Placental pericyte (primary cell): ENCODE measurements around the gene MUC21. TPM values are rescaled to one million over a fixed set of nuclear protein-coding genes. Genes with fewer than 3 reads are reported as not detected.

Source experiments
- total RNA-seq: library from RNA; depleted of rRNA; stranded (reverse); fragments of >200 nt; gene quantifications from 2 replicates; pipeline ENCODE4 v1.2.3, GENCODE V29; 2012

MUC21 gene
- not detected in 2 replicates for total RNA-seq

DNA sequence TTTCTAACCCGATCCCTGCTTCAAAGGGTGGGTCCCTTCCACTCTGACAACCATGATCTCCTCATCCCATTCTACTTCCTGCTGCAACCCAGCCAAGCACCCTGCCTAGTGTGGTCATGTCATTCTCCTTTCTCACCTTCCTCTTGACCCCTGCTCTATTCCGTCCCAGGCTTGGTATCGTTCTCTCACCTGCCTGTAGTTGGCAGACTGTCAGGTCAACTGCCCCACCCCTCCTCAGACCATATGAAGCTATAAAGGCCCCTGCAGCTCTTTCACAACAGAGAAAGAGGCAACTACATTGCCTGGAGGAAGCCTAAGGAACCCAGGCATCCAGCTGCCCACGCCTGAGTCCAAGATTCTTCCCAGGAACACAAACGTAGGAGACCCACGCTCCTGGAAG, at the start of gene MUC21:
Gene MUC21, plus strand, starts transcription at position 280 of the 400 bp plus-strand sequence. CDS start 241 bp downstream, outside the sequence.

DNA sequence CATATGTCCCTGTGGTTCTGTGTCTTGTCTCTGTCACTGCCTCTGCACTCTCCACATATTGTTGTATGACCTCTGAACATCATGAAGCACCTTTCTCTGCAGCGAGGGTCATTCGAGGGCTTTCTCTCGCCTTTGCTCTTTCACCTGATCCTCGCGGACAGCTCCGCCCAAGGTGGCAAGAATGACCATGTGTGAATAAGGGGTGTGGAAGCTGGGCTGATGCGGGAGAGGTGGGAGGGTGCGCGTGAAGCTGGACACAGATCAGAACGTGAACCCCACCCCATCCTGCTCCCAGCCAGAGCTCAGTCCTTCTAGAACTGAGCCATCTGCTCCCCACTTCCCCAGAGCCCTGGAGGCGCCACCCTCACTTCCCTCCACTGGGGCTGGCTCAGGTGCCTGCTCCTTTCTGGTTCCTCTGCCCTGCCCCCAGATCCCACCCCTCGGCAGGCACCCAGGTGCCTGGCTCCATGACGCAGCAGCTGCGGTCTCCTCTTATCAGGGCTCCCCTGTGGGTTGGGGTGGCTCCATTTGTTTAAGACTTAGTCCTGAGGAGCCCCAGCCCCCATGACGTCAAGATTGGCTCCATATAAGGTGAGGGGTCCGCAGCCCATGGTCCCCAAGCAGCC, 43.0 kb upstream of the MUC21 start, which contains the start of gene MUCL3:
Gene MUCL3, plus strand, starts transcription at position 613 of the 626 bp plus-strand sequence. CDS start 27 bp downstream, outside the sequence.

DNA sequence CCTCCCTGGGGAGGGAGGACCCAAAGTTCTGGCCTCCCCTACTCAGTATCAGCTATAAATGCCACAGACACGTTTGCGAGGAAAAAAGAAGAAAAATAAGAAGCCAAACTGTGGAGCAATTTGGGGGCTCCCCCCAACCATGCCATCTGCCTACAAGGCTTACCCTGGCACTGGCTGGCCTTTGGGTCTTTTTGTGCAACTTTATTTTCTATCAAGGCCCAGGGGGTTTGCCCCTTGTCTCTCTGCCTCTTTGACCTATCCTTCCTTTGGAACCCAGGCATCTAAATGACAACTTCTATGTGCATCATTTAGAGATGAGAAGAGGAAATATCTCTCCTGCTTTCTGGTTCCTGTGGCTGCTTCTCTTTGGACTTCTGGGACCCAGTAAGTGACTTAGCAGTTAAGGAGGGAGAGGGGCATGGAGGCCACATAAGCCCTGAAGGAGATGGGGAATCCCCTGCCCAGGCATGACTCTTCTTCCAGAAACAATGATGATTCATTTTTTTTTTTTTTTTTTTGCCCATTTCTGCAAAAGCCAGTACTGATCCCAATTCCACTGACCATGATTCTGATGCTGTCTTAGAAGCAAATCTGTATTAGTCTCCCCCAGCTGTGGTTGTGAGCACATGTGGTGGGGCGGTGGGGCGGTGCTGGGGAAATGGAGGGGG, 27.0 kb downstream of the MUC21 start, which contains the start of gene MUC22:
Gene MUC22, plus strand, starts transcription at position 82 of the 668 bp plus-strand sequence. Its CDS starts 233 bp downstream, at position 315.

Other genes starting within 250 kb of the MUC21 start
- gene FLOT1, start 241.0 kb upstream of the MUC21 start, total RNA-seq, result 107 and 112 TPM in 2 replicates
- gene IER3, start 239.2 kb upstream of the MUC21 start, total RNA-seq, result 256 and 325 TPM in 2 replicates
- gene DDR1, start 99.2 kb upstream of the MUC21 start, total RNA-seq, result 15.9 and 36.5 TPM in 2 replicates
- 9.4 and 17.6 TPM in 2 replicates for gene GTF2H4, start 75.5 kb upstream of the MUC21 start, total RNA-seq
- gene VARS2, start 69.5 kb upstream of the MUC21 start, total RNA-seq, result 24.8 and 28.4 TPM in 2 replicates
- gene SFTA2, start 51.5 kb upstream of the MUC21 start, total RNA-seq, result not detected in 2 replicates
- not detected in 2 replicates for gene MUCL3, start 42.7 kb upstream of the MUC21 start, total RNA-seq
- not detected in 2 replicates for gene MUC22, start 26.8 kb downstream of the MUC21 start, total RNA-seq
- gene C6orf15, start 128.9 kb downstream of the MUC21 start, total RNA-seq, result not detected in 2 replicates
- 1.3 and 2.3 TPM in 2 replicates for gene PSORS1C1, start 131.1 kb downstream of the MUC21 start, total RNA-seq
- gene CDSN, start 136.7 kb downstream of the MUC21 start, total RNA-seq, result 0.14 TPM in 1 of 2 replicates, not detected in the other
- gene PSORS1C2, start 155.3 kb downstream of the MUC21 start, total RNA-seq, result not detected in 2 replicates
- 7.7 and 16.9 TPM in 2 replicates for gene CCHCR1, start 174.1 kb downstream of the MUC21 start, total RNA-seq
- gene TCF19, start 174.9 kb downstream of the MUC21 start, total RNA-seq, result 0.66 and 57.8 TPM in 2 replicates
- gene POU5F1, start 187.0 kb downstream of the MUC21 start, total RNA-seq, result 0.29 TPM in 1 of 2 replicates, not detected in the other